GM13977 (cell line): ENCODE data around the gene BTK.
"Not testable (repeated sequence)": the region's sequence is repeated elsewhere in the genome, so short reads cannot be mapped to it uniquely, and the experiment has no call there.

Experiments used
- DNase-seq: peaks from one replicate; pipeline ENCODE4 v3.0.0; 2012; ENCODE audit warnings: low spot score
- CTCF ChIP-seq: IDR thresholded peaks from 2 replicates; pipeline ENCODE4 v1.5.1; 2012; ENCODE audit warnings: mild to moderate bottlenecking, control low read depth; ENCODE audit not compliant: insufficient read depth; ENCODE audit errors: extremely low read depth, missing control alignments
- in situ Hi-C: fragments of 300-500 bp; cut with MboI; formaldehyde crosslinking; loops from one replicate; pipeline ENCODE4 v1.12.0; 2022; ENCODE audit warnings: low sequenced_read_pairs, low pct_unique_long_range_greater_than_20kb, mixed read lengths, inconsistent platforms; ENCODE audit not compliant: unreplicated experiment

BTK gene

GRCh38 chrX:101357166-101357795 is 28.7 kb downstream of the BTK start:
- DNase-seq, result no peak
- in situ Hi-C loops, result no loop called here
- peak; percentile 19 for TF ChIP-seq CTCF

GRCh38 chrX:101349193-101349562 is 36.8 kb downstream of the BTK start:
- DNase-seq, result no peak
- TF ChIP-seq CTCF, result no peak
- in situ Hi-C loops, result no loop called here

- TF ChIP-seq CTCF, result no peak
- in situ Hi-C loops, result no loop called here
- DNase-seq, result peak; percentile 83
Observed at GRCh38 chrX:101348452-101349192, 37.4 kb downstream of the BTK start, which contains the start of gene TIMM8A. TSS of gene TIMM8A (minus strand) at chrX:101348742. CDS start at chrX:101348664, 78 bp downstream.

- peak; percentile 33 for DNase-seq
- in situ Hi-C loops, result no loop called here
- TF ChIP-seq CTCF, result no peak
Observed at GRCh38 chrX:101347859-101348451, 38.0 kb downstream of the BTK start.

- DNase-seq, result no peak
- in situ Hi-C loops, result no loop called here
- no peak for TF ChIP-seq CTCF
Observed at GRCh38 chrX:101337776-101338271, 48.2 kb downstream of the BTK start.

- DNase-seq, in situ Hi-C loops: not testable (repeated sequence)
Observed at GRCh38 chrX:101334310-101334709, 51.7 kb downstream of the BTK start.

- in situ Hi-C loops, DNase-seq: not testable (repeated sequence)
Observed at GRCh38 chrX:101326600-101326999, 59.4 kb downstream of the BTK start.
